Epithelial cell of esophagus (primary cell): ENCODE results near the gene TBC1D3G.
"Not testable (repeated sequence)": the region's sequence is repeated elsewhere in the genome, so short reads cannot be mapped to it uniquely, and the experiment has no call there.

ENCODE experiments used
- DNase-seq: peaks from one replicate; pipeline ENCODE4 v3.0.0; 2010; ENCODE audit warnings: low read depth
- H3K4me3 ChIP-seq: 2 replicates; pipeline ENCODE4 v1.5.1; 2011; ENCODE audit warnings: mild to moderate bottlenecking, low read length, control low read depth

The TBC1D3G gene

GRCh38 chr17:36323584-36323983 lies at the start of gene TBC1D3G:
TBC1D3G (plus strand) TSS chr17:36323884; CDS start chr17:36325412, 1,528 bp downstream.
- not testable (repeated sequence) for H3K4me3 ChIP-seq, DNase-seq

- not testable (repeated sequence) for H3K4me3 ChIP-seq, DNase-seq
These were observed 40.4 kb upstream of the TBC1D3G start for GRCh38 chr17:36283256-36283655.

- H3K4me3 ChIP-seq, DNase-seq: not testable (repeated sequence)
These were observed 39.5 kb upstream of the TBC1D3G start for GRCh38 chr17:36284219-36284618.

GRCh38 chr17:36289965-36290612 lies 33.6 kb upstream of the TBC1D3G start:
- not testable (repeated sequence) for DNase-seq, H3K4me3 ChIP-seq

GRCh38 chr17:36295161-36295560 lies 28.5 kb upstream of the TBC1D3G start:
- not testable (repeated sequence) for H3K4me3 ChIP-seq, DNase-seq

- not testable (repeated sequence) for H3K4me3 ChIP-seq, DNase-seq
These were observed 7.9 kb upstream of the TBC1D3G start for GRCh38 chr17:36315736-36316135.

- not testable (repeated sequence) for DNase-seq, H3K4me3 ChIP-seq
These were observed 38.8 kb downstream of the TBC1D3G start for GRCh38 chr17:36362496-36362895.

GRCh38 chr17:36375938-36376337 lies 52.3 kb downstream of the TBC1D3G start:
- not testable (repeated sequence) for H3K4me3 ChIP-seq, DNase-seq
